Glutamatergic neuron (in vitro differentiated cells): ENCODE data around the gene SLC24A3. TPM values are rescaled to one million over a fixed set of nuclear protein-coding genes. Genes with fewer than 3 reads are reported as not detected.

Experiments
- DNase-seq: peaks from one replicate; pipeline ENCODE4 v3.0.0; 2022
- H3K27ac Mint-ChIP-seq: one replicate; pipeline ENCODE4 v1.8.0; 2020; ENCODE audit warnings: mild to moderate bottlenecking, mixed read lengths, inconsistent platforms; ENCODE audit not compliant: unreplicated experiment
- H3K27me3 Mint-ChIP-seq: one replicate; pipeline ENCODE4 v1.8.0; 2020; ENCODE audit warnings: mild to moderate bottlenecking, moderate library complexity, mixed read lengths, inconsistent platforms; ENCODE audit not compliant: unreplicated experiment
- H3K36me3 Mint-ChIP-seq: one replicate; pipeline ENCODE4 v1.8.0; 2020; ENCODE audit warnings: mild to moderate bottlenecking, mixed read lengths, inconsistent platforms; ENCODE audit not compliant: unreplicated experiment
- H3K4me1 Mint-ChIP-seq: one replicate; pipeline ENCODE4 v1.8.0; 2020; ENCODE audit warnings: mild to moderate bottlenecking, low read depth, mixed read lengths, inconsistent platforms; ENCODE audit not compliant: unreplicated experiment
- H3K4me3 Mint-ChIP-seq: one replicate; pipeline ENCODE4 v1.8.0; 2020; ENCODE audit warnings: mild to moderate bottlenecking, mixed read lengths, inconsistent platforms; ENCODE audit not compliant: unreplicated experiment
- H3K9me3 Mint-ChIP-seq: one replicate; pipeline ENCODE4 v1.8.0; 2020; ENCODE audit warnings: mild to moderate bottlenecking, moderate library complexity, mixed read lengths, inconsistent platforms; ENCODE audit not compliant: unreplicated experiment
- CTCF ChIP-seq: fragments of 200-600 bp; sonication (generic); IDR thresholded peaks from one replicate; pipeline ENCODE4 v1.5.0; 2021; ENCODE audit not compliant: partially characterized antibody, unreplicated experiment
- total RNA-seq: library from RNA; stranded (reverse); fragmentation: NEBNext Ultra II Directional; extraction: Animal tissue kit (Norgen Biotek cat#: 25700); gene quantifications from one replicate; pipeline ENCODE4 v1.2.1, GENCODE V29; 2021; ENCODE audit not compliant: unreplicated experiment

The SLC24A3 gene
- total RNA-seq, 1 donor from 2014 or later = 9.7 TPM

DNA sequence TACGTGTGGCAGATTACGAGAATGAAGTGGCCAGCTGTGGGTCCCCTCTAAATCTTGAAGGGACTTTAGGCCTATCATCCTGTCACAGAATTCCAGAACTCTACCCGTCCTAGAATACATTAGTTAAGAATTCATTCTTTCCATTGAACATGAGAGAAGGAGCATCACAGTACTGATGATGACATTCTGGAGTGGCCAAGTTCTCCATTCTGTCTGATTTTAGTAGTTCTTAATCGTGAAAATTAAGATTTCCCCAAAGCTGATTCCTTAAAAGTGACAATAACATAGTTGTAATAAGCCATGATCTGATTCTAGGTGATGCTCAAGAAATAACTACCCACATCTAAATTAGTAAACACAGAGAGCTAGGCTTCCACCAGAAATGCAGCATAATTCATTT is 510.6 kb downstream of the SLC24A3 start:
- Mint-ChIP-seq H3K27me3 (peaks cover 2% of the 10 kb centered on the region), H3K4me3 (no peak overlapping the region), H3K36me3 (peaks cover 13% of the 10 kb centered on the region), H3K4me1 (no peaks in the 10 kb centered on the region), H3K27ac (no peak overlapping the region), H3K9me3 (peaks cover 4% of the 10 kb centered on the region)
- DNase-seq = no peak
- no peak for TF ChIP-seq CTCF

DNA sequence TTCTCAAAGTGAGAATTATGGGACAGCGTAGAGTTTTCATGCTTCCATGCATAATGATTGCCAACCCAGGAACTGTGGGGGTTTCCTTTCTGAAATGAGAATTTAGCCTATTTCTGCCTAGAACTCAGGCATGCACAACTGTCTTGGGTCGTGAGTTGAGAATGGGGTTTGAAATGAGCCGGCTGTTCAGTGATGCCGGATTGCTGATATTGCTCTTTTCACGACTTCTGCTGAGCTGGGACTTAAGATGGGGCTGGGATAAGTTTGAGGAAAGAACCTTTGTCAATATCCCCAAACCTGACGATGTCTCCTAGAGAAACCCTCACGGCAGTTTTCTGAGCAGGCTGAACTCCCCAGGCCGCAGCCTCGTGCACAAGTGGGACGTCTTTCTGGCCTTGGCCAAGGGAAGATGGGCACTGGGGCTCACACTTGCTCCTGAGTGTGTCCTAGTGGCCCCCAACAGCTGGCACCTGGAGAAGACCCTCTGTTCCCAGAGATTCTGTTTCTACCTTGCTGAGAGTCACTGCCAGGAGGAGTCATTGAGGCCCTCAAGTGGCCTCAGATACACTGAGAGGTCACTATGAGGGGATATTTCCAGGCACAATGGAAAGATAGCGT is 511.5 kb downstream of the SLC24A3 start:
- H3K27ac Mint-ChIP-seq = no peak overlapping the region
- peaks cover 8% of the 10 kb centered on the region for H3K36me3 Mint-ChIP-seq
- DNase-seq = no peak
- peaks cover 2% of the 10 kb centered on the region for H3K27me3 Mint-ChIP-seq
- H3K9me3 Mint-ChIP-seq = peaks cover 4% of the 10 kb centered on the region
- H3K4me3 Mint-ChIP-seq = no peak overlapping the region
- TF ChIP-seq CTCF = no peak
- H3K4me1 Mint-ChIP-seq = no peaks in the 10 kb centered on the region

- TF ChIP-seq CTCF = no peak
- Mint-ChIP-seq H3K27ac (no peak overlapping the region), H3K4me3 (no peak overlapping the region), H3K4me1 (no peaks in the 10 kb centered on the region), H3K36me3 (peaks cover 4% of the 10 kb centered on the region), H3K9me3 (no peaks in the 10 kb centered on the region), H3K27me3 (peaks cover 2% of the 10 kb centered on the region)
- no peak for DNase-seq
Measured at GRCh38 chr20:19725373-19725772, 512.9 kb downstream of the SLC24A3 start.

DNA sequence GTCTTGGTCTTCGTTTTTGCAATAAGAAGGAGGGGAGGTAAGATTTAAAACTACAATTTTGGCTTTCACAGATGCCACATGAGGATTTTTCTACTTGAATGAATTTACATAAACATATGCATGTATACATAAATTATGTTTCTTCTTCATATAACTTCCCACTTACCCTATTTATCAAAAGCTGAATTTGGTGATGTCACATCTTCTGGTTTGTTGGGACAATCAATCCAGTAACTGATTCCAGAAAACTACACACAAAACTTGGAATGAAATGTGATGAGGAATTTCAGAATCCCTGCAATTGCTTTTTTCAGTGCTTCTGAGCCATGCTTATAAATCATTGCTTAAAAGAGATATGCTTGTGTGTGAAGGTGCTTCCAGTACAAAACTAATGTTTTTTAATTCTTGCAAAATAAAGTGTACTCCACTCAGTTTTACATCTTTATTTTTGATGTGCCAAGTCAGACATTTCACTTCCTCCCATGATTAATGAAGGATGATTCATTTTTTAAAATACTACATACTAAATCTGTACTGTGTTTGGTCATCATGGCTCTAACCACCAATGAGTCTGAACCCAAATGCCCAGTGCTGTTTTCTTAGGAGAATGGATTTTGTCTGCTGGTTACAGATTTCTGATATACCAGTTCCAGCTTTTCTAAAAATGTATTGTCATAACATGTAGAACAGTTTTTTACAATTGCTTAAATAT is 513.5 kb downstream of the SLC24A3 start:
- Mint-ChIP-seq H3K27ac (no peak overlapping the region), H3K36me3 (peaks cover 4% of the 10 kb centered on the region), H3K27me3 (peaks cover 2% of the 10 kb centered on the region), H3K4me3 (no peak overlapping the region), H3K4me1 (no peaks in the 10 kb centered on the region), H3K9me3 (no peaks in the 10 kb centered on the region)
- DNase-seq = no peak
- no peak for TF ChIP-seq CTCF

DNA sequence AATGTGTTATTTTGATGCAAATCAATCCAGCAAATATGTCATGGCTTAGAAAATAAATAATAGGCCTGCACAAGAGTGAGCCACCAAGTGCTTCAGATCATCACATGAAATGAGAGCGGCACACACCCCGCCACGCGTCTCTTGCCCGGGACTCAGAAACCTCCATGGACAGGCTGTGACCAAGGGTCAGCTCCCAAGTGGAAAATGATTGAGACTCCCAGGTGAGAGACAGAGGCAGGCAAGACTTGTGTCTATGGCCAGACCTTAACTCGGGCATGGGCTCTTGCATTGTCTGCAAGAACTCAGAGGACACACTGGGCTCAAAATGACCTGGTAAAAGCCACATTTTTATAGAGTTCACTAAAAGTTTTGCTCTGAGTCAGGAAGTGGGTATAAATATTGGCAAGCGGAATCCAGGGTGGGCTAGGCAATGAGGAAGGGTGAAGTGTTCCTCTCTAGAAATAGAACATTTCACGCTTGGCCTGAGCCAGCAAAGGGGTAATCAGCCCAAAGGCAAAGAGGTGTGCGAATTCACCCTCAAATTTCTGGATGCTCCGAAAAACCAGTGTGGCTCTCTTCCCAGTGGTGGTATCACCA is 514.9 kb downstream of the SLC24A3 start:
- Mint-ChIP-seq H3K4me3 (no peak overlapping the region), H3K27ac (no peak overlapping the region), H3K9me3 (no peaks in the 10 kb centered on the region), H3K36me3 (no peaks in the 10 kb centered on the region), H3K4me1 (no peaks in the 10 kb centered on the region), H3K27me3 (peaks cover 2% of the 10 kb centered on the region)
- TF ChIP-seq CTCF = no peak
- no peak for DNase-seq
